ENCODE results near the gene ENGASE. TPM values are rescaled to one million over a fixed set of nuclear protein-coding genes. Genes with fewer than 3 reads are reported as not detected.

Gene ENGASE
- total RNA-seq, 3 donors from 2014 or later: 27.4 to 35.0 (median 31.5) TPM

- no peaks in the 10 kb centered on the region for H3K4me1 ChIP-seq
- H3K4me3 ChIP-seq: no peak overlapping the region
- no peaks in the 10 kb centered on the region for H3K36me3 ChIP-seq
- DNase-seq (ENCODE audit: low spot score in 2 of 2): no peak
- no peaks in the 10 kb centered on the region for H3K9me3 ChIP-seq
- H3K27ac ChIP-seq: no peak overlapping the region
- intact Hi-C loops (cut with DNase I; ENCODE audit: low total_unique reads): no loop called here
- H3K27me3 ChIP-seq: peaks cover 0 to 91% of the 10 kb centered on the region in 2 donors
- TF ChIP-seq POLR2A (IDR thresholded peaks at IDR 0.05): no peak
- TF ChIP-seq POLR2AphosphoS5 (IDR thresholded peaks at IDR 0.05): no peak
- TF ChIP-seq CTCF (IDR thresholded peaks at IDR 0.05): no peak
Observed at GRCh38 chr17:79124513-79125209, 50.0 kb downstream of the ENGASE start.

- Histone ChIP-seq H3K36me3 (no peaks in the 10 kb centered on the region), H3K4me3 (no peak overlapping the region), H3K27ac (no peak overlapping the region), H3K4me1 (no peaks in the 10 kb centered on the region), H3K9me3 (no peaks in the 10 kb centered on the region), H3K27me3 (peaks cover 0 to 92% of the 10 kb centered on the region in 2 donors)
- no peak for DNase-seq (ENCODE audit: low spot score in 2 of 2)
- intact Hi-C loops (cut with DNase I; ENCODE audit: low total_unique reads): no loop called here
- TF ChIP-seq CTCF (IDR thresholded peaks at IDR 0.05) (no peak), POLR2A (IDR thresholded peaks at IDR 0.05) (no peak), POLR2AphosphoS5 (IDR thresholded peaks at IDR 0.05) (no peak)
Observed at GRCh38 chr17:79125503-79125902, 50.9 kb downstream of the ENGASE start.

GRCh38 chr17:79126139-79126538, 51.5 kb downstream of the ENGASE start:
- H3K9me3 ChIP-seq: no peaks in the 10 kb centered on the region
- DNase-seq (ENCODE audit: low spot score in 2 of 2): no peak
- H3K27me3 ChIP-seq: peaks cover 0 to 93% of the 10 kb centered on the region in 2 donors
- TF ChIP-seq CTCF (IDR thresholded peaks at IDR 0.05) (no peak), POLR2A (IDR thresholded peaks at IDR 0.05) (no peak), POLR2AphosphoS5 (IDR thresholded peaks at IDR 0.05) (no peak)
- H3K4me3 ChIP-seq: no peak overlapping the region
- intact Hi-C loops (cut with DNase I; ENCODE audit: low total_unique reads): no loop called here
- no peak overlapping the region for H3K27ac ChIP-seq
- no peaks in the 10 kb centered on the region for H3K36me3 ChIP-seq
- no peaks in the 10 kb centered on the region for H3K4me1 ChIP-seq

GRCh38 chr17:79127534-79128135, 53.0 kb downstream of the ENGASE start:
- Histone ChIP-seq H3K36me3 (no peaks in the 10 kb centered on the region), H3K27ac (no peak overlapping the region), H3K4me1 (no peaks in the 10 kb centered on the region), H3K4me3 (no peak overlapping the region), H3K27me3 (peaks cover 0 to 96% of the 10 kb centered on the region in 2 donors), H3K9me3 (no peaks in the 10 kb centered on the region)
- TF ChIP-seq POLR2A (IDR thresholded peaks at IDR 0.05): no peak
- TF ChIP-seq CTCF (IDR thresholded peaks at IDR 0.05): no peak
- TF ChIP-seq POLR2AphosphoS5 (IDR thresholded peaks at IDR 0.05): no peak
- no peak for DNase-seq (ENCODE audit: low spot score in 2 of 2)
- intact Hi-C loops (cut with DNase I; ENCODE audit: low total_unique reads): no loop called here

- no peak overlapping the region for H3K27ac ChIP-seq
- no peak overlapping the region for H3K4me3 ChIP-seq
- DNase-seq (ENCODE audit: low spot score in 2 of 2): no peak
- H3K36me3 ChIP-seq: no peaks in the 10 kb centered on the region
- no peak for TF ChIP-seq POLR2AphosphoS5 (IDR thresholded peaks at IDR 0.05)
- intact Hi-C loops (cut with DNase I; ENCODE audit: low total_unique reads): no loop called here
- H3K9me3 ChIP-seq: no peaks in the 10 kb centered on the region
- H3K4me1 ChIP-seq: no peaks in the 10 kb centered on the region
- peaks cover 0 to 100% of the 10 kb centered on the region in 2 donors for H3K27me3 ChIP-seq
Observed at GRCh38 chr17:79129523-79129922, 54.9 kb downstream of the ENGASE start.
